NCI-H82 treated with DMSO at 0.1 percent for 48 hours (cell line): Measurements from ENCODE around the gene RNASE8.
"Not testable (repeated sequence)": the region's sequence is repeated elsewhere in the genome, so short reads cannot be mapped to it uniquely, and the experiment has no call there.

Source experiments
- DNase-seq: peaks from one replicate; lab custom pipeline; 2025; ENCODE audit not compliant: unreplicated experiment; lab: John Stamatoyannopoulos, UW

RNASE8 gene

GRCh38 chr14:21029917-21030316, 27.7 kb upstream of the RNASE8 start, which contains the start of gene TPPP2:
TSS of gene TPPP2 (plus strand) at chr14:21030217. CDS start at chr14:21030582, 365 bp downstream.
- no peak for DNase-seq

- DNase-seq, result no peak
These were observed 27.1 kb upstream of the RNASE8 start for GRCh38 chr14:21030531-21030930.

- no peak for DNase-seq
These were observed 25.1 kb upstream of the RNASE8 start for GRCh38 chr14:21032326-21033132.

GRCh38 chr14:21033133-21033698, 24.4 kb upstream of the RNASE8 start:
- DNase-seq, result no peak

- no peak for DNase-seq
These were observed 22.9 kb upstream of the RNASE8 start, which contains the start of gene RNASE13 for GRCh38 chr14:21034707-21035106. TSS of gene RNASE13 (minus strand) at chr14:21034807. CDS start at chr14:21034288, 519 bp downstream.

GRCh38 chr14:21036751-21037150, 20.9 kb upstream of the RNASE8 start:
- DNase-seq, result no peak

GRCh38 chr14:21037156-21037555, 20.5 kb upstream of the RNASE8 start:
- peak; percentile 78 for DNase-seq

GRCh38 chr14:21038441-21039422, 18.9 kb upstream of the RNASE8 start:
- peak; percentile 69 for DNase-seq

- no peak for DNase-seq
These were observed 17.8 kb upstream of the RNASE8 start for GRCh38 chr14:21039585-21040369.

GRCh38 chr14:21040370-21040925, 17.2 kb upstream of the RNASE8 start:
- no peak for DNase-seq

- DNase-seq, result not testable (repeated sequence)
These were observed 16.7 kb upstream of the RNASE8 start for GRCh38 chr14:21040941-21041340.

- no peak for DNase-seq
These were observed 15.8 kb upstream of the RNASE8 start, which contains the start of gene RNASE7 for GRCh38 chr14:21041676-21042433. TSS of gene RNASE7 (plus strand) at chr14:21042362. CDS start at chr14:21042993, 631 bp downstream.

- no peak for DNase-seq
These were observed 14.7 kb upstream of the RNASE8 start for GRCh38 chr14:21042918-21043317.

- no peak for DNase-seq
These were observed 14.1 kb upstream of the RNASE8 start for GRCh38 chr14:21043387-21043973.

GRCh38 chr14:21043974-21044618, 13.5 kb upstream of the RNASE8 start:
- no peak for DNase-seq

- no peak for DNase-seq
These were observed 10.2 kb upstream of the RNASE8 start for GRCh38 chr14:21047378-21047781.

GRCh38 chr14:21048638-21049037, 9.0 kb upstream of the RNASE8 start:
- no peak for DNase-seq

GRCh38 chr14:21049271-21049673, 8.3 kb upstream of the RNASE8 start:
- DNase-seq, result no peak
